Upper lobe of left lung (tissue), 6 donors: Measurements from ENCODE around the gene PSMB4. TPM values are rescaled to one million over a fixed set of nuclear protein-coding genes. Genes with fewer than 3 reads are reported as not detected.

Source experiments
- ATAC-seq, 2 donors: fragments of 200-7000 bp; cut with Tn5 transposase; one replicate each; pipeline ENCODE4 v1.9.1; 2022; ENCODE audit warnings: mild to moderate bottlenecking in 2 of 2, moderate library complexity in 2 of 2; ENCODE audit not compliant: low FRiP score in 2 of 2
- DNase-seq, 2 donors: peaks; one replicate each; pipeline ENCODE4 v3.0.0-alpha.2; 2019 to 2020
- H3K27ac ChIP-seq, 4 donors: fragments of 200-600 bp; sonication (generic); one replicate each; pipeline ENCODE4 v1.5.1; 2016 to 2019
- H3K27me3 ChIP-seq, 4 donors: fragments of 200-600 bp; sonication (generic); one replicate each; pipeline ENCODE4 v1.5.1; 2017 to 2019
- H3K36me3 ChIP-seq, 4 donors: fragments of 200-600 bp; sonication (generic); one replicate each; pipeline ENCODE4 v1.5.1; 2016 to 2019
- H3K4me1 ChIP-seq, 4 donors: fragments of 200-600 bp; sonication (generic); one replicate each; pipeline ENCODE4 v1.5.1; 2018 to 2019
- H3K4me3 ChIP-seq, 4 donors: fragments of 200-600 bp; sonication (generic); one replicate each; pipeline ENCODE4 v1.5.1; 2017 to 2019; ENCODE audit warnings: mild to moderate bottlenecking in 2 of 4, moderate library complexity in 1 of 4
- H3K9me3 ChIP-seq, 4 donors: fragments of 200-600 bp; sonication (generic); one replicate each; pipeline ENCODE4 v1.5.1; 2018 to 2019
- EP300 ChIP-seq, 4 donors: sonication (generic); formaldehyde crosslinking; IDR thresholded peaks; one replicate each; pipeline ENCODE4 v1.5.1; 2017; ENCODE audit warnings: antibody characterized with exemption in 4 of 4, control low read depth in 2 of 4
- POLR2A ChIP-seq, 4 donors: fragments of 450-650 bp; IDR thresholded peaks; one replicate each; pipeline ENCODE4 v1.5.1; 2016 to 2017; ENCODE audit warnings: antibody characterized with exemption in 4 of 4, mild to moderate bottlenecking in 2 of 4
- POLR2AphosphoS5 ChIP-seq, 2 donors: sonication (generic); formaldehyde crosslinking; IDR thresholded peaks; one replicate each; pipeline ENCODE4 v1.5.1; 2017; ENCODE audit warnings: antibody characterized with exemption in 2 of 2
- WGBS, 2 donors: methylation state at CpG; one replicate each; pipeline ENCODE4 v1.1.5; 2017 to 2018; 5-methylcytosine and 5-hydroxymethylcytosine counted together
- total RNA-seq, 6 donors: library from RNA; depleted of rRNA in 4 of 6; stranded (reverse); fragments of >200 nt in 4 of 6; gene quantifications; one replicate each; pipeline versions ENCODE4 v1.1.0 to v1.2.1, GENCODE V29; 2016 to 2021
- TF ChIP-seq, protein P1 (sequence below), 6 experiments: fragments of 450-650 bp in 4 of 6; fragments of 200-600 bp in 2 of 6; sonication (generic) in 2 of 6; IDR thresholded peaks; one replicate each; pipeline ENCODE4 v1.5.1; 2016 to 2019; ENCODE audit warnings: antibody characterized with exemption in 6 of 6
- donor health status: DM: no; HTN: no; CAD: no; lungs with moderate emphysema.
- donor health status: DM: no; HTN: yes; CAD: no; lungs with severe emphysema.

Gene PSMB4
- total RNA-seq, 6 donors from 2014 or later: 127 to 216 (median 179) TPM

DNA sequence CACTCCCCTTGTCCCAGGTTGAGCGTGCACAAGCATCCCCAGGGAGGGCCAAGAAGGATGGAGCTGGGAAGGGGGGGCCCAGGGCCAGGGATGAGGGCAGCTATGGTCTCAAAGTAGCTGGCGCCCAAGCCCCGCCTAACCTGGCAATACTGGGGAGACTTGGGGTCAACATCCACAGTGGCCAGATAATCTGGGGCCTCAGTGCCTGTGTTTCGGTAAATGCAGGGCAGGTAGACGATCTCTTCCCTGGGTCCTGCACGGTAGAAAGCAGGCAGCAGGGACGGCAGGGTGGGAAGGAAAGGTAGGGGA is 30.1 kb upstream of the PSMB4 start:
- Histone ChIP-seq H3K27ac (peak overlapping the region in 2 of 4 donors; percentile 24 to 84), H3K9me3 (no peaks in the 10 kb centered on the region), H3K36me3 (peaks cover 16 to 45% (median 27%) of the 10 kb centered on the region in 4 donors), H3K4me1 (peaks cover 33 to 52% (median 42%) of the 10 kb centered on the region in 4 donors), H3K27me3 (no peaks in the 10 kb centered on the region), H3K4me3 (peak overlapping the region in 2 of 4 donors; percentile 63 to 66)
- DNase-seq (no peak), ATAC-seq (no peak)
- TF ChIP-seq POLR2A (IDR thresholded peaks at IDR 0.05) (no peak), POLR2AphosphoS5 (IDR thresholded peaks at IDR 0.05) (no peak)
- TF ChIP-seq, protein P1, sequence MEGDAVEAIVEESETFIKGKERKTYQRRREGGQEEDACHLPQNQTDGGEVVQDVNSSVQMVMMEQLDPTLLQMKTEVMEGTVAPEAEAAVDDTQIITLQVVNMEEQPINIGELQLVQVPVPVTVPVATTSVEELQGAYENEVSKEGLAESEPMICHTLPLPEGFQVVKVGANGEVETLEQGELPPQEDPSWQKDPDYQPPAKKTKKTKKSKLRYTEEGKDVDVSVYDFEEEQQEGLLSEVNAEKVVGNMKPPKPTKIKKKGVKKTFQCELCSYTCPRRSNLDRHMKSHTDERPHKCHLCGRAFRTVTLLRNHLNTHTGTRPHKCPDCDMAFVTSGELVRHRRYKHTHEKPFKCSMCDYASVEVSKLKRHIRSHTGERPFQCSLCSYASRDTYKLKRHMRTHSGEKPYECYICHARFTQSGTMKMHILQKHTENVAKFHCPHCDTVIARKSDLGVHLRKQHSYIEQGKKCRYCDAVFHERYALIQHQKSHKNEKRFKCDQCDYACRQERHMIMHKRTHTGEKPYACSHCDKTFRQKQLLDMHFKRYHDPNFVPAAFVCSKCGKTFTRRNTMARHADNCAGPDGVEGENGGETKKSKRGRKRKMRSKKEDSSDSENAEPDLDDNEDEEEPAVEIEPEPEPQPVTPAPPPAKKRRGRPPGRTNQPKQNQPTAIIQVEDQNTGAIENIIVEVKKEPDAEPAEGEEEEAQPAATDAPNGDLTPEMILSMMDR (IDR thresholded peaks at IDR 0.05): no peak
- WGBS, 2 donors: 83 to 87% methylated on average over 5 to 7 of the region's 7 CpGs

DNA sequence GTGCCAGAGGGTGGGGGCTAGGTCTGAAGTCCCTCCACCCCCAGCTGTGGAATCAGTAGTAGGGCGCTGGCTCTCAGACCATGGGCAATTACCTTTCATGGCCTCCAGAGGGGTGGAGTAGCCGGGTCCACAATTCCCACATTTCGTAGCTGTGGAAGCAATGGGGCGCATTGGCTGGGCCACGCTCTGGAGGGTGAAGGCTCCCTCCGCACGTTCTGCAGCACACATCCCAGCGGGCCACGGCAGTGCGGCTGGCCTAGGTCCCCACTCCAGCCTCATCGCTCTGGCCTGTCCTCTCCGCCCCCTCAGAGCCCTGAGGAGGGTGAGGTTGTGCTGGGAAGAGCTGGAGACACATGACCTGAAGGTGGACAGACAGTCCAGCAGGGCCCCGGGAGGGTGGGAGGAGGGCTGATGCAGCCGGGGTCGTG is 29.7 kb upstream of the PSMB4 start:
- WGBS, 2 donors: 72 to 85% methylated on average over 15 of the region's 15 CpGs
- Histone ChIP-seq H3K9me3 (no peaks in the 10 kb centered on the region), H3K36me3 (peaks cover 12 to 41% (median 24%) of the 10 kb centered on the region in 4 donors), H3K4me1 (peaks cover 33 to 52% (median 42%) of the 10 kb centered on the region in 4 donors), H3K27me3 (no peaks in the 10 kb centered on the region), H3K27ac (peak overlapping the region in 3 of 4 donors; percentile 83 to 89 (median 84)), H3K4me3 (peak overlapping the region in 2 of 4 donors; percentile 63 to 66)
- ATAC-seq (no peak), DNase-seq (peak in 1 of 2 donors; percentile 51)
- no peak for TF ChIP-seq POLR2AphosphoS5 (IDR thresholded peaks at IDR 0.05)
- TF ChIP-seq, protein P1 (IDR thresholded peaks at IDR 0.05): peak in 1 of 6 experiments; percentile 11

DNA sequence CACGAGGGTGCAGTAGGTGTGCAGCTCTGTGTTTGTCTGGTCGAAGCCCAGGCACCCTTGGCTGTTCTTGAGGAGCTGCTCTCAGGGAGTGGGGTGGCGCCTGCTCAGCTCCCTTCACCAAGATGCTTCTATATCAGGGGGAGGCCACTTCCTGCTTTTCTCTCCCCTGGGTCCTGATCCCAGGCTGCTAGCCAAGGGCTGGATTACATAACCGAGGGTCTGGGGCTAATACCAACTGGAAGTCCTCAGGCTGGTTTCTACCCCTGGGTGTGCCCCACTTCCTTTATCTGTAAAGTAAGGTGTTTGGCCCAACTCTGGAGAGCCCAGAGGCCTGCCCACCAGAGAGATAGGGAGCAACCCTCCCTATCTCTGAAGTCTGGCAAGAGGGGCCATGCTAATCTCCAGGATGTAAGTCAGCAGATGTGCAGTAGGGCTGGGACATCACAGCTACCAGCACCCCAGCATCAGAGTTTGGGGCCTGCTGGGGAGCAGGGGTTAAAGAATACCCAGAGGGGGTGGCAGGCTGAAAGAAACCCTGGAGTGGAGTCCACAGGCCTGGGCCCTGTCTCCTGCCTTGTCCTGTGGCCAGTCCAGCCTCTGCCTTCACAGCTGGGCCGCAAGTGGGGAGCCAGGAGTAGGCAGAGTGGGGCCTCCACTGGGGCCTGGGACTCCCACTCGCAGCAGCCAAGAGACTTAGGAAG is 29.0 kb upstream of the PSMB4 start:
- DNase-seq (peak; percentile 27 to 76), ATAC-seq (no peak)
- peak overlapping the region in 3 of 4 donors; percentile 50 to 66 (median 63) for H3K4me3 ChIP-seq
- H3K9me3 ChIP-seq: no peaks in the 10 kb centered on the region
- WGBS, 2 donors: 26 to 50% methylated on average over 6 of the region's 6 CpGs
- peaks cover 33 to 52% (median 42%) of the 10 kb centered on the region in 4 donors for H3K4me1 ChIP-seq
- H3K27me3 ChIP-seq: no peaks in the 10 kb centered on the region
- TF ChIP-seq EP300 (IDR thresholded peaks at IDR 0.05) (no peak), POLR2A (IDR thresholded peaks at IDR 0.05) (no peak), POLR2AphosphoS5 (IDR thresholded peaks at IDR 0.05) (no peak)
- H3K36me3 ChIP-seq: peaks cover 12 to 34% (median 17%) of the 10 kb centered on the region in 4 donors
- H3K27ac ChIP-seq: peak overlapping the region; percentile 63 to 89 (median 84)

DNA sequence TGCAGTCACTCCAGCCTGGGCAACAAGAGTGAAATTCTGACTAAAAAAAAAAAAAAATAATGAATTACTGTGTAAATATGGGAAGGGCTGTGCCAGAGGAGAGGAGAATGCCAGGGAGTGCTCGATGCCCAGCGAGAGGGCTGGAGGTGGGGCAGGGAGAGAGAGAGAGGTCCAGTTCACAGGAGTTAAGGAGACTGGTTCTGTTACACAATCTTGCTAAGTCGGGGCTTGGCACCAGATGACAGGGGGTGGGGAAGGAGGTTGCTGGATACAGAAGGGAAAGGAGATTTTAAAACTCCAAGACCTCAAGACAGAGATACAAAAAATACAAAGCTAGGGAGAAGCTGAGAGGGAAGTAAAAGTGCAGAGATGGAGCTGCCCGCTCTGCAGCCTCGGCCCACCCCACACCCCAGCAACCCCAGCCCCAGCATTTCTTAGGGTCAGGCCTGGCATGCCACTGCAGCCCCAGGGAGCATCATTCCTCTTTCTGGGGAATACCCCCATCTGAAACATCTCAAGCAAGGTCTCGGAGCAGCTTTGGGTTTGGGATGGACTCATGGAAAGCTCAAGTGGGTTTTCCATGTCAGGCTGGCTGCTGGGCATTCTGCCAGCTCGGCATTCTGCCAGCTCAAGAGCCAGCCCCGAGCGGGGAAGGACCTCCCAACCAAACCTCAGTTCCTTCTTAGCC is 27.9 kb upstream of the PSMB4 start:
- Histone ChIP-seq H3K9me3 (no peaks in the 10 kb centered on the region), H3K36me3 (peaks cover 4 to 22% (median 7%) of the 10 kb centered on the region in 4 donors), H3K4me3 (peak overlapping the region in 3 of 4 donors; percentile 50 to 66 (median 63)), H3K4me1 (peaks cover 33 to 52% (median 42%) of the 10 kb centered on the region in 4 donors), H3K27me3 (no peaks in the 10 kb centered on the region), H3K27ac (peak overlapping the region; percentile 78 to 89 (median 84))
- ATAC-seq (peak; percentile 79 to 90), DNase-seq (peak; percentile 71 to 90)
- WGBS, 2 donors: 21 to 29% methylated on average over 9 of the region's 9 CpGs
- peak in 1 of 4 donors; percentile 9 for TF ChIP-seq POLR2A (IDR thresholded peaks at IDR 0.05)
- TF ChIP-seq, protein P1 (IDR thresholded peaks at IDR 0.05): no peak
- no peak for TF ChIP-seq POLR2AphosphoS5 (IDR thresholded peaks at IDR 0.05)
